NCI-H446 (cell line): Measurements from ENCODE around the gene PTPRT.

ENCODE experiments used
- DNase-seq, 2 experiments: peaks; one replicate each; lab custom pipeline; 2025; lab: John Stamatoyannopoulos, UW

Gene PTPRT

DNA sequence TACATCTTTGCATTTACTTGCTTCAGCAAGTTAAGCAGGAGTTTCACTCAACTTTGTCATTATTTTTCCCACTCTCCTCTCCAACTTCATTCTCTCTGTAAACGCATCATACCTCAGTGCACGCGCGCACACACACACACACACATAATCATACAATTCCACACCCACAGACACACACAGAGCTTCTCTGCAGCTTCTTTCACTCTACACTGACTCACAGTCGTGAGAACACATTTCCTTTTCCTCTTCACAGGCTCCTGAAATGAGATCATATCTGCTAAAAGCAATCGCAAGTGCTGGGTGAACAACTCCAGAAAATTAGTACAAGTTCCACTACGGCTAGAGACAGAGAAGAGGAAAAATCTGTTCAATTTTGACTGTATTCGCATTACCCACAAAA, 215.4 kb downstream of the PTPRT start:
- no peak for DNase-seq

- no peak for DNase-seq
Observed at GRCh38 chr20:42972591-42972990, 217.1 kb downstream of the PTPRT start.

GRCh38 chr20:42968746-42969145, 221.0 kb downstream of the PTPRT start:
- no peak for DNase-seq

DNA sequence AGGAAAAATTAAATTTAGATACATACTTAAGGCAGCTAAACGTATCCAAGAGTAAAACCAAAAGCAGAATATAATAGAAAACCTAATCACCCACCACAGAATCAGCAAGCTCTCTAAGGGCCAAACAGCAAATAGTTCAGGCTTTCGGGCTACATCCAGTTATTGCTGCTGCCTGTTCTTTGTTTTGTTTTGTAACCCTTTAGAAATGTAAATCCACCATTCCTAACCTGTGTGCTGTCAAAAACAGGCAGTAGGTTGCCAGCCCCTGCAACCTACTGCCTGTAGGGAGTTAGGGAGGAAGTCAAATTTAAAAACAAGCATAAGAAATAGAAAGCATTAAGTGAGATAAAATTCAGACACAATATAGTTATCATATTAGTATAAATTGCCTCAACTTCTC, 225.9 kb downstream of the PTPRT start:
- DNase-seq, result no peak

GRCh38 chr20:42961771-42962170, 227.9 kb downstream of the PTPRT start:
- no peak for DNase-seq

GRCh38 chr20:42959996-42960395, 229.7 kb downstream of the PTPRT start:
- DNase-seq, result no peak

DNA sequence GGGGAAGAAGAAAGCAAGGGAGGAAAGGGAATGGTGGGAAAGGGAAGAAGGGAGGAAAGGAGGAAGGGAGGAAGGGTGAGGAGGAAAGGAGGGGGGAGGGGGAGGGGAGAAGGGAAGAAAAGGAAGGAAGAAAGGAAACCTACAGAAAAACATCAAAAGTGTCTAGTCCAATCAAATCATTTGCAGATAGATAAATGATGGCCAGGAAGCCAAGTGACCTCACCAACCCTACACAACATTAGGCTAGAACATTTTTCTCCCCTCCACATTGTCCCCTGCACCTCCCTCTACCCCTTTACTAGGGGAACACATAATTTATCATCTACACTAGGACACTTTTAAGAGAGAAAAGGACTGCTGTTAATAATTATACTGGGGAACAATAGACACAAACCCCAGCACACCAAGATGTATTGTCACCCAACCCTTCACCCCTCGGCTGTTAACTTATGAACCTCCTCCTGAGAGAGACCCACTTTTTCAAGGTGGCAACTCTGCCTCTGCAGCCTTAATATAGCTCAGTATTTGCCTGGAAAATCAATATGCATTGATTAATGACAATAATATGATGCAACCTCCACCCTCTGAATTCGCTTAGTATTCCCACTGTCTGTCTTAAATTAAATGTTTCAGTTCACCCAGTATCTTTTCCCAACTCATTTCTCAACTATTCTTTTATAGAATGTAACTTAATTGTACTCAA, 231.2 kb downstream of the PTPRT start:
- DNase-seq, result no peak

- no peak for DNase-seq
Observed at GRCh38 chr20:42957704-42958095, 232.0 kb downstream of the PTPRT start.

DNA sequence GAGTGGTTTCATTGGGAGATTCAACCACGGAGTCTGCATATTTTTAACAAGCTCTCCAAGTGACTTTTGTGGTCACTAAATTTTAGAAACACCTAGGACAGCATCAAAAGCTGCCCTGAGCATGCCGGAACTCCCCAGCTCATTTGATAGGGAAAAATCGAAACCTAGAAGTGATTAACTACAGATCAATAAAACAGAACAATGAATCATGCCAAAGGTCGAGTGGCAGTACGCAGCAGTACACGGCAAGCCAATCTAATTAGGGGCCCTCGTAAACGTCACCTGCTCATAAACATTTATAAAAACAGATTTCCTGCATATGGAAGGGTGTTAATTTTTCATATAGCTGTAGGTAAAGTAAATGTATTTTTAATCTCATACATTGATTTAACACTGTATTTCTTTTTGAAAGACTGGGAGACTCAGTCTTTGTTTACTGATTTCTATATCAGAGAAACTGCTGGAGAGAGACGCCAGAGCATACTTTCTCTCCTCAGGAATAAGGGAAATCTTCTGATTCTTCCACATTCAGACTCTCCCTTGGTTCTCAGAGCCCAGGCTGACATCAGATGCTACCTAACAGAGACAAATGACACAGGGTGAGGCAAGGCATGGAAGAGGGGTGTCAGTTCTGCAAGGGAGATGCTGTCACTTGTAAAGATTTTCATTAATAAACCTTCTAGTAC, 232.5 kb downstream of the PTPRT start:
- no peak for DNase-seq

GRCh38 chr20:42955713-42956112, 234.0 kb downstream of the PTPRT start:
- DNase-seq, result no peak

DNA sequence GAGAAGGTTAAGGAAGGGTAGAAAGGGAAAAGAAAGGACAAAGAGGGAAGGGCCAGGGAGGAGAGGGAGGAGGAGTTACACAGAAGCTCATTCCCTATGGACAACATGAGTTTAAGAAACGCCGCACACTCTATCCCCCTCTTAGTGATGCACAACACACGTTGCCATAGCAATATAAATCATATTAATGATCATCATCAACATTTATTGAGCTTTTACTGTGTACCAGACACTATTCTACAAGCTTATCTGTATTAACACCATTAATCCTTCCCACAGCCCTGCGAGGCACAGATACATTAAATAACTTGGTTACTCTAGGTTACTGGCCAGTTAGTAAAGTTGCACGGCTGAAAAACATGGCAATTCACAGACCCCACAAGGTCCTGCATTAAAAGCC, 234.8 kb downstream of the PTPRT start:
- no peak for DNase-seq

DNA sequence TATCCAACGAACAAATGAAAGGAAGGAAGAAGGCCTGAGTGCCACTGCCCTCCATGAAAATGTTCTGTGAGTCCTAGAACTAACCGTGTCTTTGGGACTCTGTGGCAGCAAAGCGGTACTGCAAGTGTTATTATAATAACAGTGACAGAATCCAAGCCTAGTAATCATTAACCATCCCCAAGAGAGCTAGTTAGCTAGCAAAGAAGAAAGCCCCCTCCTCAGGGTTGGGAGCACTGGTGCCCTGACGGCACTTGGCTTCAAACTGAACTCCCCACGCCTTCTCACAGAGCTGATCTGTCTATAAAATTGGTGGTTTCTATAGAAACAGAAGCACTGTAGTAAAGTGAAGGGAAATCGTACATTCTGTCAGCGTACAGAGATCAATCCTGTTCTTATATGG, 239.8 kb downstream of the PTPRT start:
- no peak for DNase-seq

DNA sequence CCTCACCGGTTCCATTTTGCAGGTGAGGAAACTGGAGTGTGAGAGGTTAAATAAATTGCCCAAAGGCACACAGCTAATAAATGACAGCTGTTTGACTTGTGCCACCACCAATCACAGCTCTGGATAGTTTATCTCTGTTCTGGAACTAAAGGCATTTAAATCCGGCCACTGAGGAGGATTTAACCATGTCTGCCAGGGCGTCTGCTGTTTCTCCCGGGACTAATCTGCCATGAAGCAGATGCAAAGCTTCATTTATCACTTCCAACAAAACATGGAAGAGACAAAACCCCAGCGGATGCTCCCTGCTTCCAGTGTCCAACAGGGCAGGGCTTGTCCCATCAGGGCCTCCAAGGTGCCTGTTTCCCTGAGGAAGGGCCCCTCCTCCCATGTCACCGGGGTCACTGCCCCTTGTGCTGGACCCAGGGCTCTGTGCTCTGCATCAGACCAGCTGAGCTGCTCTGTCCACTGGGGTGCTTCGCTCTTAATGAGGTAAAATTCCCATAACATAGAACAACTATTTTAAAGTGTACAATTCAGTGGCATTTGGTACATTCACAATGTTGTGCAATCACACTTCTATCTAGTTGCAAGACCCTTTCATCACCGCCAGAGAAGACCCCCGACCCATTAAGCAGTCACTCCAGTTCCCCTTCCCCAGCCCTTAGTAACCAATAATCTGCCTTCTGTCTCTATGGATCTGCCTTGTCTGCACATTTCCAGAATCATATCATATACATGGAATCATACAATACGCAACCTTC, 244.3 kb downstream of the PTPRT start:
- DNase-seq, result no peak

DNA sequence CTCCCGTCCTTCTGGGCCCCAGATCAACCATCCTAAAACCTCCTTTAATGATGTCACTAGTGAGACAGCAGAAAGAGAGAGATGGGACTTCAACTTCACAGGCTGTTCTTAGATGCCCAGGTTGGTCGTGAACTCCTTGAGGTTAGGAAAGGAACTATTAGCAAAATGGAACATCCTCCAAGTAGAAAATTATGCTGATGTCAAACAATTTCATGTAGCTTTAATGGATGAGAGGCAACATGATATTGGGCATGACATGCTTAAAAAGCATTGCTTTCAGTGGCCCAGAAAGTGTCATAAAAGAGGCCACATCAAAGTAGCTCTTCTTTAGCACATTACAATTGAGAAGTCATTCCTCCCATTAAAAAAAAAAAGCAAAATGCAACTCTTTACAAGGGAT, 248.1 kb downstream of the PTPRT start:
- no peak for DNase-seq

GRCh38 chr20:42938441-42939205, 251.1 kb downstream of the PTPRT start:
- DNase-seq, result no peak

GRCh38 chr20:42936482-42936881, 253.2 kb downstream of the PTPRT start:
- no peak for DNase-seq

- DNase-seq, result no peak
Observed at GRCh38 chr20:42924215-42924614, 265.5 kb downstream of the PTPRT start.

GRCh38 chr20:42923348-42923918, 266.3 kb downstream of the PTPRT start:
- no peak for DNase-seq

DNA sequence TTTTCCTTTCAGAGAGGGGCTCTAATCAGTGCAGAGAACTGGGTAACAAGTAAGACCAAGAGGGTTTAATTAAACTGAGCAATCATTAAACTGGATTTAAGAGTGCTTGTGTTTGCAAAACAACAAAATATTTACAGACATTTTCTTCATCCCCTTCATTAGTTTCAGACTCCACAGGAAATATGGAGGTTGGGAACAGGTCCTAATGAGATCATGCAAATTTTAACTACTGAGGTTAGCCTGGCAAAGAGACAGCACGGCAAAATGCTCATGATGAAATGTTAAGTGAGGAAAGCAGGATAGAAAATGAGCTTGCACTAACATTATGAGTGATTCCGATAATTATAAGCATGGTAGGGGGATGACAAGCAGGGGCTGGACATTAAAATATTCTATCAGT, 268.9 kb downstream of the PTPRT start:
- no peak for DNase-seq

DNA sequence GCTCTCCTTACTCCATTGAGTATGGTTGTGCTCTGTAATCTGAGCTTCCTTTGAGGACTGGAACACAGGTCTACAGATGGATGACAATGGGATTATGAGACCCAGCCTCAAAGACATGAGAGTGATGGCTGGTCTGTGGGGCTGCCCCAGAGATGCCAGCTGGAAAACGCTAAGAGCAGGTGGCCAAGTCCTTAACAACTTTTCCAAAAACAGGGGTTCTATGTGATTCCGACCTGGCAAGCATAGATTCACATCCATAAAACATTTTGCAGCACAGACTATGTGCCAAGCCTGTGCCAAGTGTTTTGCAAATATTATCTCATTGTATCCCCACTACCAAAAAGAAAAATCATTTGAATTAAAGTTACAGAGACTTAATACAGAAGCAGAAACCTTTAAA, 270.4 kb downstream of the PTPRT start:
- DNase-seq, result no peak

- DNase-seq, result no peak
Observed at GRCh38 chr20:42915081-42915480, 274.6 kb downstream of the PTPRT start.

DNA sequence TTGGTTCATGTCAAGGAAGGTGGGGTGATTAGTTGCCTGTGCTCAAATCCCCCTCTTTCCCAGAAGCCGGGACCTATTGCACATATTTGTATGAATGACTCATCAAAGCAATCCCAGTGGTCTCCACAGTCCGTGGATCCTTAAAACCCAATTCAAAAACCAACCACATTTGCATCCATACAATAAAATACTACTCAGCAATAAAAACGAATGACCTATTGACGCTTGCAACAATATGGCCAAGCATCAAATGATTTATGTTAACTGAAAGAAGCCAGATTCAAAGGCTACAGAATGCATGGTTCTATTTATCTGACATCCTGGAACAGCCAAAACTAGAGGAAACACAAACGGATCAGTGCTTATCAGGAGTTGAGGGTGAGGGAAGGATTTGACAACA, 275.4 kb downstream of the PTPRT start:
- DNase-seq, result no peak
